Neural cell (in vitro differentiated cells): ENCODE results near the gene HDGFL2.

Experiments
- EP300 ChIP-seq: fragments of 450-650 bp; conservative IDR thresholded peaks from 2 replicates; pipeline ENCODE4 v1.6.1; 2014; ENCODE audit warnings: antibody characterized with exemption, mild to moderate bottlenecking, moderate library complexity; ENCODE audit not compliant: poor library complexity, severe bottlenecking
- EZH2 ChIP-seq: fragments of 200-600, 300-800 bp; shearing (Covaris generic), sonication (generic); IDR thresholded peaks from 2 replicates; pipeline ENCODE4 v1.6.1; 2014; ENCODE audit warnings: antibody characterized with exemption, low read length, borderline replicate concordance, mild to moderate bottlenecking; ENCODE audit not compliant: insufficient read depth, poor library complexity, severe bottlenecking
- MXI1 ChIP-seq: fragments of 450-650 bp; conservative IDR thresholded peaks from 2 replicates; pipeline ENCODE4 v1.6.1; 2014; ENCODE audit warnings: antibody characterized with exemption, mild to moderate bottlenecking; ENCODE audit not compliant: poor library complexity, severe bottlenecking
- POLR2AphosphoS5 ChIP-seq: IDR thresholded peaks from 2 replicates; pipeline ENCODE4 v1.6.1; 2012
- RAD21 ChIP-seq: fragments of 450-650 bp; conservative IDR thresholded peaks from 2 replicates; pipeline ENCODE4 v1.6.1; 2014; ENCODE audit warnings: antibody characterized with exemption, mild to moderate bottlenecking, moderate library complexity
- SMC3 ChIP-seq: fragments of 450-650 bp; conservative IDR thresholded peaks from 2 replicates; pipeline ENCODE4 v1.6.1; 2014; ENCODE audit warnings: antibody characterized with exemption, mild to moderate bottlenecking, moderate library complexity; ENCODE audit not compliant: poor library complexity
- TAF1 ChIP-seq: IDR thresholded peaks from 2 replicates; pipeline ENCODE4 v1.6.1; 2012; ENCODE audit warnings: low read depth
- TF ChIP-seq, protein P1 (sequence below): fragments of 450-650 bp; IDR thresholded peaks from 2 replicates; pipeline ENCODE4 v1.5.1; 2014; ENCODE audit warnings: antibody characterized with exemption, mild to moderate bottlenecking, moderate library complexity; ENCODE audit not compliant: poor library complexity, severe bottlenecking
- TF ChIP-seq, protein P2 (sequence below): IDR thresholded peaks from 2 replicates; pipeline ENCODE4 v1.6.1; 2012; ENCODE audit warnings: borderline replicate concordance

DNA sequence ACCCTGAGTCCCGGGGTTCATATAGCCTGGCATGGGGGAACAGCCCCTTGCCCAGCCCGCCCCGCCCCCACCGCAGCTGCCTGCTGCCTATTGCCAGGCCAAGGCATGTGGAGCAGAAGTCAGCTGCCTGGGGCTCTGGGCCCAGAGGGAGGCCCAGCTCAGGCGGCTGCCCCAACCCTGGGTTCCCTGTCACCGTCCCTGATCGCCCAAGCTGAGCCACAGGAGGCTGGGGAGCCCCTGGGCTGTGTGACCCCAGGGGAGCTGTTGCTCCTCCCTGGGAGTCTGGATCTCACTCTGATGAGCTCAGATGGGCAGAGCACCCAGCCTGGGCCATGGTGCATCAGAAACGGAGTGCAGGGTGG is 44.8 kb downstream of the HDGFL2 start:
- TF ChIP-seq EZH2 = no peak
- TF ChIP-seq TAF1 = no peak
- TF ChIP-seq, protein P1, sequence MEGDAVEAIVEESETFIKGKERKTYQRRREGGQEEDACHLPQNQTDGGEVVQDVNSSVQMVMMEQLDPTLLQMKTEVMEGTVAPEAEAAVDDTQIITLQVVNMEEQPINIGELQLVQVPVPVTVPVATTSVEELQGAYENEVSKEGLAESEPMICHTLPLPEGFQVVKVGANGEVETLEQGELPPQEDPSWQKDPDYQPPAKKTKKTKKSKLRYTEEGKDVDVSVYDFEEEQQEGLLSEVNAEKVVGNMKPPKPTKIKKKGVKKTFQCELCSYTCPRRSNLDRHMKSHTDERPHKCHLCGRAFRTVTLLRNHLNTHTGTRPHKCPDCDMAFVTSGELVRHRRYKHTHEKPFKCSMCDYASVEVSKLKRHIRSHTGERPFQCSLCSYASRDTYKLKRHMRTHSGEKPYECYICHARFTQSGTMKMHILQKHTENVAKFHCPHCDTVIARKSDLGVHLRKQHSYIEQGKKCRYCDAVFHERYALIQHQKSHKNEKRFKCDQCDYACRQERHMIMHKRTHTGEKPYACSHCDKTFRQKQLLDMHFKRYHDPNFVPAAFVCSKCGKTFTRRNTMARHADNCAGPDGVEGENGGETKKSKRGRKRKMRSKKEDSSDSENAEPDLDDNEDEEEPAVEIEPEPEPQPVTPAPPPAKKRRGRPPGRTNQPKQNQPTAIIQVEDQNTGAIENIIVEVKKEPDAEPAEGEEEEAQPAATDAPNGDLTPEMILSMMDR = no peak
- no peak for TF ChIP-seq EP300
- TF ChIP-seq POLR2AphosphoS5 = no peak
- TF ChIP-seq, protein P2, sequence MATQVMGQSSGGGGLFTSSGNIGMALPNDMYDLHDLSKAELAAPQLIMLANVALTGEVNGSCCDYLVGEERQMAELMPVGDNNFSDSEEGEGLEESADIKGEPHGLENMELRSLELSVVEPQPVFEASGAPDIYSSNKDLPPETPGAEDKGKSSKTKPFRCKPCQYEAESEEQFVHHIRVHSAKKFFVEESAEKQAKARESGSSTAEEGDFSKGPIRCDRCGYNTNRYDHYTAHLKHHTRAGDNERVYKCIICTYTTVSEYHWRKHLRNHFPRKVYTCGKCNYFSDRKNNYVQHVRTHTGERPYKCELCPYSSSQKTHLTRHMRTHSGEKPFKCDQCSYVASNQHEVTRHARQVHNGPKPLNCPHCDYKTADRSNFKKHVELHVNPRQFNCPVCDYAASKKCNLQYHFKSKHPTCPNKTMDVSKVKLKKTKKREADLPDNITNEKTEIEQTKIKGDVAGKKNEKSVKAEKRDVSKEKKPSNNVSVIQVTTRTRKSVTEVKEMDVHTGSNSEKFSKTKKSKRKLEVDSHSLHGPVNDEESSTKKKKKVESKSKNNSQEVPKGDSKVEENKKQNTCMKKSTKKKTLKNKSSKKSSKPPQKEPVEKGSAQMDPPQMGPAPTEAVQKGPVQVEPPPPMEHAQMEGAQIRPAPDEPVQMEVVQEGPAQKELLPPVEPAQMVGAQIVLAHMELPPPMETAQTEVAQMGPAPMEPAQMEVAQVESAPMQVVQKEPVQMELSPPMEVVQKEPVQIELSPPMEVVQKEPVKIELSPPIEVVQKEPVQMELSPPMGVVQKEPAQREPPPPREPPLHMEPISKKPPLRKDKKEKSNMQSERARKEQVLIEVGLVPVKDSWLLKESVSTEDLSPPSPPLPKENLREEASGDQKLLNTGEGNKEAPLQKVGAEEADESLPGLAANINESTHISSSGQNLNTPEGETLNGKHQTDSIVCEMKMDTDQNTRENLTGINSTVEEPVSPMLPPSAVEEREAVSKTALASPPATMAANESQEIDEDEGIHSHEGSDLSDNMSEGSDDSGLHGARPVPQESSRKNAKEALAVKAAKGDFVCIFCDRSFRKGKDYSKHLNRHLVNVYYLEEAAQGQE = no peak
- TF ChIP-seq RAD21 = no peak
- no peak for TF ChIP-seq SMC3
- TF ChIP-seq MXI1 = no peak
